Dendritic cell treated with granulocyte-macrophage colony-stimulating factor and Interleukin-4, amounts not matched to agents 40 ng/mL and 50 ng/mL, for 4 days (primary cell): ENCODE results near the gene HK3.
A peak's percentile ranks its signal among the peaks of the same experiment; 100 is the strongest.

ENCODE experiments used
- H3K27ac Mint-ChIP-seq: one replicate; pipeline ENCODE4 v1.8.0; 2022; ENCODE audit warnings: mild to moderate bottlenecking, mixed read lengths
- H3K27me3 Mint-ChIP-seq: one replicate; pipeline ENCODE4 v1.8.0; 2022; ENCODE audit warnings: mild to moderate bottlenecking, mixed read lengths
- H3K36me3 Mint-ChIP-seq: one replicate; pipeline ENCODE4 v1.8.0; 2022; ENCODE audit warnings: low read depth, mixed read lengths
- H3K4me1 Mint-ChIP-seq: one replicate; pipeline ENCODE4 v1.8.0; 2022; ENCODE audit warnings: low read depth, mixed read lengths
- H3K4me3 Mint-ChIP-seq: one replicate; pipeline ENCODE4 v1.8.0; 2022; ENCODE audit warnings: mild to moderate bottlenecking, moderate library complexity, mixed read lengths
- H3K9me3 Mint-ChIP-seq: one replicate; pipeline ENCODE4 v1.8.0; 2022; ENCODE audit warnings: mixed read lengths
- intact Hi-C: fragments of 100-400 bp; cut with micrococcal nuclease; formaldehyde crosslinking; loops from one replicate; pipeline ENCODE4 v1.15.0; 2022

HK3 gene, protein sequence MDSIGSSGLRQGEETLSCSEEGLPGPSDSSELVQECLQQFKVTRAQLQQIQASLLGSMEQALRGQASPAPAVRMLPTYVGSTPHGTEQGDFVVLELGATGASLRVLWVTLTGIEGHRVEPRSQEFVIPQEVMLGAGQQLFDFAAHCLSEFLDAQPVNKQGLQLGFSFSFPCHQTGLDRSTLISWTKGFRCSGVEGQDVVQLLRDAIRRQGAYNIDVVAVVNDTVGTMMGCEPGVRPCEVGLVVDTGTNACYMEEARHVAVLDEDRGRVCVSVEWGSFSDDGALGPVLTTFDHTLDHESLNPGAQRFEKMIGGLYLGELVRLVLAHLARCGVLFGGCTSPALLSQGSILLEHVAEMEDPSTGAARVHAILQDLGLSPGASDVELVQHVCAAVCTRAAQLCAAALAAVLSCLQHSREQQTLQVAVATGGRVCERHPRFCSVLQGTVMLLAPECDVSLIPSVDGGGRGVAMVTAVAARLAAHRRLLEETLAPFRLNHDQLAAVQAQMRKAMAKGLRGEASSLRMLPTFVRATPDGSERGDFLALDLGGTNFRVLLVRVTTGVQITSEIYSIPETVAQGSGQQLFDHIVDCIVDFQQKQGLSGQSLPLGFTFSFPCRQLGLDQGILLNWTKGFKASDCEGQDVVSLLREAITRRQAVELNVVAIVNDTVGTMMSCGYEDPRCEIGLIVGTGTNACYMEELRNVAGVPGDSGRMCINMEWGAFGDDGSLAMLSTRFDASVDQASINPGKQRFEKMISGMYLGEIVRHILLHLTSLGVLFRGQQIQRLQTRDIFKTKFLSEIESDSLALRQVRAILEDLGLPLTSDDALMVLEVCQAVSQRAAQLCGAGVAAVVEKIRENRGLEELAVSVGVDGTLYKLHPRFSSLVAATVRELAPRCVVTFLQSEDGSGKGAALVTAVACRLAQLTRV

DNA sequence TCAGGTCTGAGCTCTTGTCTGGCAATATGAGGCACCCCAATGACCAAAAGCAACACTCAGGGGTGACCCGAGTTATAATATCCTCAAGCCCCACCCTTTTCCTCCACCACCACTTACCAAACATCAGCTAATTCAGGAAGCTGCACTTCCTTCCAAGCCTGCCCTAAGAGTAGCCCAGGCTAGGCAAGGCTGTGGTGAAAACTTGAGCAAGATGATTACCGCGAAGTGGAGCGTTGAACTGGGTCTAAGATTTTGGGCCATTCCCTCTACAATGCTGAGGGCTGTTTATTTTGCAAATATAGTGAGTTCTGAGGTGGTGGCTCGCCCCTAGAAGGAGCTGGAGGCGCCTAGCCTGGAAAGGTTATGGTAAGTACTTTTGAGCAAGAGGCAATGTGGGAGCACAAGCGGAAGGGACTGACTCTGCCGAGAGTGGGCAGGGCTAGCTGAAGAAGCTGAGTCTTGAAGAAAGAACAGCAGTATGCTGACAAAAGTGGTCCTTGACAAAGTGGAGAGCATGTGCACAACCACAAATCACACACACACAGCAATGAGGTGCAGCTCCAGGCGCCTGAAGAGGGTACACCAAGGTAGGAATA is at the start of gene HK3:
Gene HK3, minus strand, starts transcription at position 51 of the 596 bp plus-strand sequence. CDS start 3,187 bp downstream, outside the sequence.
- H3K4me1 Mint-ChIP-seq: peaks cover 90% of the 10 kb centered on the region
- no peaks in the 10 kb centered on the region for H3K27me3 Mint-ChIP-seq
- peak within 1 kb of the TSS; percentile 90 for H3K27ac Mint-ChIP-seq
- no peaks in the 10 kb centered on the region for H3K9me3 Mint-ChIP-seq
- peak within 1 kb of the TSS; percentile 80 for H3K4me3 Mint-ChIP-seq
- H3K36me3 Mint-ChIP-seq: peaks cover 35% of the 10 kb centered on the region
- intact Hi-C loops: no loop called here

DNA sequence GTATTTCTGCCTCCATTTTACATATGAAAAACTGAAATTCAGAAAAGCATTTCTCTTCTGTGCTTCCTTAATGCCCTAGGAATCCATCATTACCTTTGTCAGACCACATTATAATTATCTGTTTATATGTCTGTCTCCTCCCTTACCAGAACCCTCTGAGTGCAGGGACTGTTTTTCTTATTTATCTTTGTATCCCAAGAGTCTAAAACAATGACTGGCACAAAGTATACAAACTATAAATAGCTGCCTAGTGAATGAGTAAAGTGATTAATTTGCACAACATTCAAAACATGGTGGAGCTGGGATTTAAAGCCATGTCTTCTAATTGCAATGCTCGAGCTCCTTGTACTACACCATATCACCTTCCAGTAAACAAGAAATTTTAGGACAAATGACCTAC is 49.3 kb upstream of the HK3 start:
- Mint-ChIP-seq H3K27me3 (no peaks in the 10 kb centered on the region), H3K36me3 (peaks cover 85% of the 10 kb centered on the region)

DNA sequence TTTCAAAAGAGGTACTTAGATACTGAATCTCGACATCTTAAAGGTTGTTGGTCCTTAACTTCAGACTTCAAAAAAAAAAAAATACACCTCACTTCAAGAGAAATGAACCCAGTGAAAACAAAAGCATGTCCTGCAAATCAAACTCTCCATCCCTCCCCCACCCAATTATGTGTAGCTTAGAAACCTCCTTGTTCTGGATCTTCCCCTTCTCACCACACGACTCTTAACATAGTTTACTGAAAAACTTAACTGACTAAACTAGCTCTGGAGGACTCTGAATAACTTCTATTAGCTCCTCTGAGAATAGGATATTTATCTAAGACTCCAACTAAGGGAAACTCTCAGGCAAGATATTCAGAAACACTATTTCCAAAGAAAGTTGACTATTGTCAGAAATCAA is 48.7 kb upstream of the HK3 start:
- Mint-ChIP-seq H3K9me3 (no peaks in the 10 kb centered on the region), H3K4me3 (no peak overlapping the region), H3K36me3 (peaks cover 85% of the 10 kb centered on the region), H3K27me3 (no peaks in the 10 kb centered on the region), H3K27ac (no peak overlapping the region), H3K4me1 (no peaks in the 10 kb centered on the region)
- intact Hi-C loops: no loop called here

More for the DNA sequence above, 49.3 kb upstream of the HK3 start:
- Mint-ChIP-seq H3K4me3 (no peak overlapping the region), H3K9me3 (no peaks in the 10 kb centered on the region), H3K4me1 (no peaks in the 10 kb centered on the region), H3K27ac (no peak overlapping the region)
- intact Hi-C loops: no loop called here

DNA sequence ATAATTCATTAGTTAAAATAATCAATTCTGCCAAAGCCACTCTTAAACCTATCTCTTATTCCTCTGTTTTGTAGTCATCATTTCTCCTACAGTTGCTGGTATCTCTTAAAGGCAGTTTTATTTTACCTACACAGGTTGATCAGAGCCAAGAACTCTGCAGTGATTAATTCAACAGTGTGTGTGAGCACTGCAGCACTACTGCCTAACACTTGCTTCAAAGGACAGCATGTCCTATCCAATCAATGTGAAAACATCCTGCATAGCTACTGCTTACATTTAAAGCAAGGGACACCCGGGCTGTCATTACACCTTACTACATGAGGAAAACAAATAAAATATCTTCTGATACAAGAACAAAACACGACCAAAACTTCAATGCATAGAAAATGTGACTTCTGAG is 45.1 kb upstream of the HK3 start:
- intact Hi-C loops: no loop called here
- Mint-ChIP-seq H3K9me3 (no peaks in the 10 kb centered on the region), H3K4me1 (no peaks in the 10 kb centered on the region), H3K27me3 (no peaks in the 10 kb centered on the region), H3K4me3 (no peak overlapping the region), H3K36me3 (peaks cover 82% of the 10 kb centered on the region), H3K27ac (no peak overlapping the region)

DNA sequence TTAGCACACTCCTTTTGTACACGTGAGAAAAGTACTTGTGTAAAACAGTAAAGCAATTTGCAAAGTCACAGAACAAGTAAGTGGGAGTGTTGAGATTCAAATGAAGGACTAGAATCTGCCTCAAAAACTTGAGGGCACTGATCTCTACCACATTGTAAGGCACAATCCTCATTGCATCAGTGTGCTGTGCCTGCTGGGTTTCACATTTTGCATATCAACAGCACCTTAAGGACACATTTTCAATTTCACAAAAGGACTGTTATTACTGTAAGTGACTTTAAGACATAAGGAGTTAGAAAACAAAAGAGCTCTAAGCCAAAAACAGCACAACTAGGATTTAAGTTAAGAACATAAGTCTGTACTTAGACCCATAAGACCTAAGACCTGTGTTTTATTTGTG is 44.7 kb upstream of the HK3 start:
- H3K36me3 Mint-ChIP-seq: peaks cover 84% of the 10 kb centered on the region
- H3K4me3 Mint-ChIP-seq: no peak overlapping the region
- no peaks in the 10 kb centered on the region for H3K4me1 Mint-ChIP-seq
- H3K27me3 Mint-ChIP-seq: no peaks in the 10 kb centered on the region
- no peaks in the 10 kb centered on the region for H3K9me3 Mint-ChIP-seq
- H3K27ac Mint-ChIP-seq: no peak overlapping the region
- intact Hi-C loops: no loop called here

DNA sequence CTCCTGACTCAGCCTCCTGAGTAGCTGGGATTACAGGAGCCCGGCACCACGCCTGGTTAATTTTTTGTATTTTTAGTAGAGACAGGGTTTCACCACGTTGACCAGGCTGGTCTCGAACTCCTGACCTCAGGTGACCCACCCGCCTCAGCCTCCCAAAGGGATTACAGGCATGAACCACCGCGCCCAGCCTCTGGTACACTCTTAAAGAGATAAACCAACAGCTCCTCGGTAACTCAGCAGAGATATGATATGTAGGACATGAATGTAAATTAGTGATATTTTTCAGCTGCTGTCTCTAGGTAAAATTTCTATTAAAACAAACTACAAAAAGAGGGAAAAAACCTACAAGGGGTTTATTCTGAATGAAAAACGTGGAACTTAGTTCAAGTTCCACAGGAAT is 42.8 kb upstream of the HK3 start:
- Mint-ChIP-seq H3K4me3 (no peak overlapping the region), H3K27ac (no peak overlapping the region), H3K27me3 (no peaks in the 10 kb centered on the region), H3K4me1 (no peaks in the 10 kb centered on the region), H3K9me3 (no peaks in the 10 kb centered on the region), H3K36me3 (peaks cover 89% of the 10 kb centered on the region)
- intact Hi-C loops: no loop called here

DNA sequence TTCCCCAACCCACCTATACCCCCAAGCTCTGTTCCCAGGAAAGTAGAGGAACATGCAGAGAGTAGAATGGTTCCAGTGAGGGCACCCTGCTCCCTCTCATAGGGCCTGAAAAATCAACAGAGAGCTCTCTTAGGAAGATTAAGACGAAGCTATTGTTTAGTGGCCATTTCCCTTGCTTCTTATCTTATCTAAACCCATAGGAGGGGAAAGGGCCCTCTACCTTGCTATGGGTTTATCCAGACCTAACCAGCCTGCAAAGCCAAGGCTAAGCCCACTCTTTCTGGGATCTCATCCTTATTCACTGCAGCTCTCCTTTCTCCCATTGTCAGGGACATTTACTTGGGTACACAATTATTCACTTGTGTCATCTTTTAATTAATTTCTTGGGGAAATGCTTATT is 39.3 kb upstream of the HK3 start:
- H3K9me3 Mint-ChIP-seq: no peaks in the 10 kb centered on the region
- no peaks in the 10 kb centered on the region for H3K4me1 Mint-ChIP-seq
- H3K4me3 Mint-ChIP-seq: no peak overlapping the region
- peaks cover 82% of the 10 kb centered on the region for H3K36me3 Mint-ChIP-seq
- intact Hi-C loops: no loop called here
- no peak overlapping the region for H3K27ac Mint-ChIP-seq
- no peaks in the 10 kb centered on the region for H3K27me3 Mint-ChIP-seq

DNA sequence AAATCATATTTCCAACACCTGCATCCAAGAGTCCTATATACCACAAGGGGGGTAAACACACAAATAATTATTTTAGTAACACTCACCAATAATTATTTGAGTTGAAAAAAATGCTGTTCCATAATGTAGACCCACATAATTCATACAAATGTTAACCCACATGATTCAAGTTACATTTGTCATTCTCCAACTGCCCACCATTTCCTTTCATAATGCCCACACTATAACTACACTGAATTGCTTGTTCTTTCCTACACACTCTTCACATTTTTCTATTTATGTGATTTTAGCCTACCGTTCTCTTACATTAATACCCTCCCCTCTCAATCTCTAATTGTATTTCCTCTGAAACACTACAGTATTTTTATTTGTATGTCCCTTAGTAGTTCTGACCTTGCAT is 35.9 kb upstream of the HK3 start:
- H3K4me3 Mint-ChIP-seq: no peak overlapping the region
- no peaks in the 10 kb centered on the region for H3K4me1 Mint-ChIP-seq
- intact Hi-C loops: no loop called here
- peaks cover 86% of the 10 kb centered on the region for H3K36me3 Mint-ChIP-seq
- no peaks in the 10 kb centered on the region for H3K9me3 Mint-ChIP-seq
- H3K27me3 Mint-ChIP-seq: no peaks in the 10 kb centered on the region
- H3K27ac Mint-ChIP-seq: no peak overlapping the region

DNA sequence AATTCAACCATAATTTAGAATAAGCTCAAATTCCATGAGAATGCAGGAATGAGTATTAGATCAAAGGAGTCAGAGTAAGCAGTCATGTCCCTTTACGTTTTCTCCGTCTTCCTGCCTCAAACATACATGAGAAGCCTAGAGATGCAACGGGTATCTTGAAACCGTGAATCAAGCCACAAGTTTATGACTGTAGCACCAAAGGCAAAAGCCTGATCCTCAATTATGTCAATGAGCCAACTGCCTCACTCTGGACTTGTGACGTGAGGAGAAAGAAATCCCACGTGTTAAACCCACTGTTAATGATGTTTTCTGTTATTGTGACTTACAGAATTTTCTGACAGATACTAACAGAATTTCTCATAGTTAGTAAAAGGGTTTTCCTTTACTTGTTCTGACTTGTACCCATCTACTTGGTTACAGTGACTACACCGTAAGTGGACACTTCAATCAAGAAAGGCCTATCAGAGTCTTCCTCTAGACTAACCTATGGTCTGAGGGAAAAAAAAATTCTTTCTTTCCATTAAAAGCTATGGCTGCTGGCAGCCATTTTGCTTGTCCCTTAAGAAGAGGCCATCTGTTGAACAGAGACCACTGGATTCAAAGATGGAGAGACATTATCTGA is 35.3 kb upstream of the HK3 start:
- H3K27ac Mint-ChIP-seq: no peak overlapping the region

DNA sequence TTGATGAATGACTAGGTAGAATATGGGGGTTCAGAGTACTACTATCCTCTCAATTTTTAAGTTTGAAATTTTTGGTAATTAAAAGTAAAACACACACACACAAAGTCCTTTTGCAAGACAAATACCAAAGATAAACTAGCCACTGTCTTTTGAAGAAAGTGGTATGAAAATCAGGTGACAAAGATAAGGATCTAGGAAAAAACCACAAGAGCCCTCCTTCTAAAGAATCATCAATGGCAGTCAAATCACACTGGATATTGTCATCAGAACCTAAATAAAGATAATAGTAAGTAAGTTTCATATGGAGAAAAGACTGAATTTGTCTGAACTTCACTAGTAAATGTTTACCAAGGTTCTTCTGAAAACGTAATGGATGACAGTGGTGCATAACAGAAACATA is 30.5 kb upstream of the HK3 start:
- Mint-ChIP-seq H3K27me3 (no peaks in the 10 kb centered on the region), H3K9me3 (no peaks in the 10 kb centered on the region), H3K27ac (no peak overlapping the region), H3K36me3 (peaks cover 63% of the 10 kb centered on the region), H3K4me1 (no peaks in the 10 kb centered on the region), H3K4me3 (no peak overlapping the region)
- intact Hi-C loops: no loop called here

More for the DNA sequence above, 35.3 kb upstream of the HK3 start:
- intact Hi-C loops: no loop called here
- Mint-ChIP-seq H3K4me1 (no peaks in the 10 kb centered on the region), H3K4me3 (no peak overlapping the region), H3K9me3 (no peaks in the 10 kb centered on the region), H3K36me3 (peaks cover 85% of the 10 kb centered on the region), H3K27me3 (no peaks in the 10 kb centered on the region)

DNA sequence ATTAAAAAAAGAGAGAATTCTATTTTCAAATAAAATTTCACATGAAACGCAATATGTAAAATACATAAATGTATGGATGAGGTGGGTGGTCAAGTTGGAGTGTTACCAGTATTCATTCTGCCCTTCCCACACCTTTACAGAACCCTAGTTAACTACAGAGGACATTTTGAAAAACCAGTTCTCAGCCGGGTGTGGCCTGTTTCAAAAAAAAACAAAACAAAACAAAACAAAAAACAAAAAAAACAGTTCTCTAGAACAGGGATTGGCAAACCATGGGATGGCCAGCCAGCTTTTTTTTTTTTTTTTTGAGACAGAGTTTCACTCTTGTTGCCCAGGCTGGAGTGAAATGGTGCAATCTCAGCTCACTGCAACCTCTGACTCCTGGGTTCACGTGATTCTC is 28.4 kb upstream of the HK3 start:
- H3K36me3 Mint-ChIP-seq: peaks cover 65% of the 10 kb centered on the region
- no peaks in the 10 kb centered on the region for H3K27me3 Mint-ChIP-seq
- H3K27ac Mint-ChIP-seq: no peak overlapping the region
- intact Hi-C loops: no loop called here
- H3K4me3 Mint-ChIP-seq: no peak overlapping the region
- H3K9me3 Mint-ChIP-seq: no peaks in the 10 kb centered on the region
- H3K4me1 Mint-ChIP-seq: no peaks in the 10 kb centered on the region

DNA sequence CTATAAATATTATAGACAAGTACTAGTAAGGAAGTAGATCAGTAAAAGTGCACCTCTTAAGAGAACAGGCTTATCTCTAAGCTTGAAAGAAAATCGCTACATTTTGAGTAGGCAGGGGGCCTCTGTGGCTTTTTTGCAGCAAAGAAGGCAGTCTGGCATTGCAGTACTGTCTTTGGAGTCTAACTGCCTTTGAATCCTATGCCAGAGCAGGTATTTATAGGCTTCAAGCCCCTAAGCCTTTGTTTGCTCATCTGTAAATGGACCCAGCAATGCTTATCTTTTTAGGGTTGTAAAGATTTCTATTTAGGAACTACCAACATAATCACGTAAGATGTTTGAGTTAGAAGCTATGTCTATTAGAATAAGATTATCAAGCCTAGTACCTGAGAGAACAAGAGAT is 23.7 kb upstream of the HK3 start:
- Mint-ChIP-seq H3K27me3 (no peaks in the 10 kb centered on the region), H3K4me1 (peaks cover 5% of the 10 kb centered on the region), H3K4me3 (no peak overlapping the region), H3K36me3 (peaks cover 64% of the 10 kb centered on the region), H3K27ac (no peak overlapping the region), H3K9me3 (no peaks in the 10 kb centered on the region)
- intact Hi-C loops: no loop called here

DNA sequence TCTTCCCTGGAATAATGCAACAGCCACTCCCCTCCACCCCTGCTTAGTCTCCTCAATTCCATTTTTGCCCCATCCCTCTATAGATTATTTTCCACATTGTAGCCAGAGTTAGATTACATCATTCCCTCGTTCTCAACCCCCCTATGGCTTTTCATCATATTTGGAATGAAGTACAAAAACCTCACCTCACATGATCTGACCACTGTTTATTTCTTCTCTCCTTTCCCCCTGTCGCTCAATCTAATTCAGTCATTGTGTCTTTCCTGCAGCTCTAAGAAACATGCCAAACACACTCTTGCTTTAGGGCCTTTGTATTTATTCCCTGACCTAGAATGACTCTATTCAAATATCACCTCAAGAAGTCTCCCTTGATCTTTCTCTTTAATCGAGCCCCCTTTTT is 22.6 kb upstream of the HK3 start:
- Mint-ChIP-seq H3K36me3 (peaks cover 65% of the 10 kb centered on the region), H3K4me3 (no peak overlapping the region), H3K27ac (no peak overlapping the region), H3K9me3 (no peaks in the 10 kb centered on the region), H3K27me3 (no peaks in the 10 kb centered on the region), H3K4me1 (peaks cover 5% of the 10 kb centered on the region)
- intact Hi-C loops: no loop called here

DNA sequence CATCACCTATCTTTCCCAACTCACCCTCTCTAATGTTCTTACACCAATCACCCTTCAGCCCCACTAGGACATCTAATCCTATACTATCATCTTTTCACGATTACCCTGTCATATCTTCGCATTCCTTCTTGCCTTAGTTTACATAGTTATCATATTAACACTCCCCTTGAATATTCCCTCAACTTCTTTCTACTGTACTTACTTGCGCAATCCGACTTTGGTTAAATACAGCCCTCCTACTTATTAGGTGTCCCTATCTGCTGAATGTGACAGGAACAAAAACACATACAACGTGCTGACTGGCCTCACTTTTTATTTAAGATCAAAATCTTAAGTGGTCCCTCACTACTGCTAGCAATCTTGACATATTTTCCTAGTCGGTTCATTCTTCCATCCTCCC is 19.5 kb upstream of the HK3 start:
- Mint-ChIP-seq H3K27me3 (no peaks in the 10 kb centered on the region), H3K9me3 (no peaks in the 10 kb centered on the region), H3K4me3 (no peak overlapping the region), H3K27ac (no peak overlapping the region), H3K4me1 (peaks cover 5% of the 10 kb centered on the region), H3K36me3 (peaks cover 67% of the 10 kb centered on the region)
- intact Hi-C loops: no loop called here
